ENCODE results near the gene INSIG1.

DNA sequence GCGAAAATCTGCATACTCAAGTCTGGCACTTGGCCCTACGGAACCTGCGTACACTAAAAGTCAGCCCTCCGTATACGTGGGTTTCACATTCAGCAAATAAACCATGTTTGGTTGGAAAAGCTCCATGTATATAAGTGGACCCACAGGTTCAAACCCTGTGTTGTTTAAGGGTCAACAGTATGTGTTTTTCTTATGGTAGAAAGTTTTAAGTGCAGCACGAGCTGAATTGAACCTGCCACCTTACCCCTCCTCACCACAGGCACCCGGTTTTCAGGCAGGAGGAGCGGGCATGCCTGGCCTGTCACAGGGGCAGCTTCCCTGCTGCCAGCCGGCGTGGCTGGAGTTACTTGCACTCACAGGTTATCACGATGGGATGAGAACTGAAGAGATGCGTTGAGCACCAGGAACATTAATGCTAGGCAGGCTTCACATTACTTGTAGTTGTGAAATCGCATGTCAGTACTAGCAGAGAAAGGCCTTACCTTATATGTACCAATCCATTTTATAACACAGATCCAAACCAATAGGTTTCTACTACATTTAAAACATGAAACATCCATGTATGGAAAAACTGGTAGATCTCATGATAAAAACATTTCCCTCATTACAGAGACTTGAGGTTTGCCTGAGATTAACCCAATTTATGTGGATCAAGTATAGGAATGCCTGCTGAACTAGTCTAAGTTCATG is 12.9 kb downstream of the INSIG1 start:
- TF ChIP-seq, protein P1, sequence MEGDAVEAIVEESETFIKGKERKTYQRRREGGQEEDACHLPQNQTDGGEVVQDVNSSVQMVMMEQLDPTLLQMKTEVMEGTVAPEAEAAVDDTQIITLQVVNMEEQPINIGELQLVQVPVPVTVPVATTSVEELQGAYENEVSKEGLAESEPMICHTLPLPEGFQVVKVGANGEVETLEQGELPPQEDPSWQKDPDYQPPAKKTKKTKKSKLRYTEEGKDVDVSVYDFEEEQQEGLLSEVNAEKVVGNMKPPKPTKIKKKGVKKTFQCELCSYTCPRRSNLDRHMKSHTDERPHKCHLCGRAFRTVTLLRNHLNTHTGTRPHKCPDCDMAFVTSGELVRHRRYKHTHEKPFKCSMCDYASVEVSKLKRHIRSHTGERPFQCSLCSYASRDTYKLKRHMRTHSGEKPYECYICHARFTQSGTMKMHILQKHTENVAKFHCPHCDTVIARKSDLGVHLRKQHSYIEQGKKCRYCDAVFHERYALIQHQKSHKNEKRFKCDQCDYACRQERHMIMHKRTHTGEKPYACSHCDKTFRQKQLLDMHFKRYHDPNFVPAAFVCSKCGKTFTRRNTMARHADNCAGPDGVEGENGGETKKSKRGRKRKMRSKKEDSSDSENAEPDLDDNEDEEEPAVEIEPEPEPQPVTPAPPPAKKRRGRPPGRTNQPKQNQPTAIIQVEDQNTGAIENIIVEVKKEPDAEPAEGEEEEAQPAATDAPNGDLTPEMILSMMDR (conservative IDR thresholded peaks at IDR 0.05; ENCODE audit: low read depth in 2 of 2), result no peak
- TF ChIP-seq ZNF114 (CRISPR knock-in tag; IDR thresholded peaks at IDR 0.05), result no peak
- TF ChIP-seq EZH2phosphoT487 (IDR thresholded peaks at IDR 0.05; ENCODE audit: unreplicated experiment), result no peak
- no peak for TF ChIP-seq EZH2 (IDR thresholded peaks at IDR 0.05; ENCODE audit: low read depth, unreplicated experiment)
- TF ChIP-seq POLR2AphosphoS5 (IDR thresholded peaks at IDR 0.05; ENCODE audit: low read depth), result no peak
- TF ChIP-seq, protein P2, sequence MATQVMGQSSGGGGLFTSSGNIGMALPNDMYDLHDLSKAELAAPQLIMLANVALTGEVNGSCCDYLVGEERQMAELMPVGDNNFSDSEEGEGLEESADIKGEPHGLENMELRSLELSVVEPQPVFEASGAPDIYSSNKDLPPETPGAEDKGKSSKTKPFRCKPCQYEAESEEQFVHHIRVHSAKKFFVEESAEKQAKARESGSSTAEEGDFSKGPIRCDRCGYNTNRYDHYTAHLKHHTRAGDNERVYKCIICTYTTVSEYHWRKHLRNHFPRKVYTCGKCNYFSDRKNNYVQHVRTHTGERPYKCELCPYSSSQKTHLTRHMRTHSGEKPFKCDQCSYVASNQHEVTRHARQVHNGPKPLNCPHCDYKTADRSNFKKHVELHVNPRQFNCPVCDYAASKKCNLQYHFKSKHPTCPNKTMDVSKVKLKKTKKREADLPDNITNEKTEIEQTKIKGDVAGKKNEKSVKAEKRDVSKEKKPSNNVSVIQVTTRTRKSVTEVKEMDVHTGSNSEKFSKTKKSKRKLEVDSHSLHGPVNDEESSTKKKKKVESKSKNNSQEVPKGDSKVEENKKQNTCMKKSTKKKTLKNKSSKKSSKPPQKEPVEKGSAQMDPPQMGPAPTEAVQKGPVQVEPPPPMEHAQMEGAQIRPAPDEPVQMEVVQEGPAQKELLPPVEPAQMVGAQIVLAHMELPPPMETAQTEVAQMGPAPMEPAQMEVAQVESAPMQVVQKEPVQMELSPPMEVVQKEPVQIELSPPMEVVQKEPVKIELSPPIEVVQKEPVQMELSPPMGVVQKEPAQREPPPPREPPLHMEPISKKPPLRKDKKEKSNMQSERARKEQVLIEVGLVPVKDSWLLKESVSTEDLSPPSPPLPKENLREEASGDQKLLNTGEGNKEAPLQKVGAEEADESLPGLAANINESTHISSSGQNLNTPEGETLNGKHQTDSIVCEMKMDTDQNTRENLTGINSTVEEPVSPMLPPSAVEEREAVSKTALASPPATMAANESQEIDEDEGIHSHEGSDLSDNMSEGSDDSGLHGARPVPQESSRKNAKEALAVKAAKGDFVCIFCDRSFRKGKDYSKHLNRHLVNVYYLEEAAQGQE (IDR thresholded peaks at IDR 0.05; ENCODE audit: unreplicated experiment), result no peak

Measured in GM23338 (cell line).